Fibroblast of lung (primary cell): ENCODE measurements around the gene MBD4. TPM values are rescaled to one million over a fixed set of nuclear protein-coding genes. Genes with fewer than 3 reads are reported as not detected.

Source experiments
- DNase-seq, 2 donors: peaks; one replicate each; pipeline versions ENCODE4 v3.0.0 to v3.0.0-alpha.2; 2010; ENCODE audit warnings: low read depth in 2 of 2
- H2AFZ ChIP-seq: 2 replicates; pipeline ENCODE4 v1.5.1; 2012; ENCODE audit warnings: low read length, control low read depth, inconsistent platforms
- H3K27ac ChIP-seq: 2 replicates; pipeline ENCODE4 v1.5.1; 2011; ENCODE audit warnings: low read length, control low read depth; ENCODE audit not compliant: insufficient read depth
- H3K27me3 ChIP-seq: 2 replicates; pipeline ENCODE4 v1.5.1; 2011; ENCODE audit warnings: mild to moderate bottlenecking, low read length; ENCODE audit not compliant: control insufficient read depth, insufficient read depth
- H3K36me3 ChIP-seq: 2 replicates; pipeline ENCODE4 v1.5.1; 2011; ENCODE audit warnings: low read length; ENCODE audit not compliant: control insufficient read depth, insufficient read depth
- H3K4me1 ChIP-seq: 2 replicates; pipeline ENCODE4 v1.5.1; 2011; ENCODE audit warnings: low read length; ENCODE audit not compliant: control insufficient read depth, insufficient read depth; ENCODE audit errors: extremely low read depth
- H3K4me2 ChIP-seq: 2 replicates; pipeline ENCODE4 v1.5.1; 2011; ENCODE audit warnings: low read length, control low read depth; ENCODE audit not compliant: insufficient read depth; ENCODE audit errors: extremely low read depth
- H3K4me3 ChIP-seq, 4 experiments: fragments of 200-600 bp in 1 of 4; sonication (generic) in 1 of 4; replicated peaks in 1 of 4; 2 replicates each; pipeline ENCODE4 v1.5.1; 2011 to 2016; ENCODE audit warnings: low read length in 4 of 4, low read depth in 3 of 4, mild to moderate bottlenecking in 3 of 4, control low read depth in 2 of 4, inconsistent platforms in 1 of 4, mixed read lengths in 1 of 4; ENCODE audit not compliant: insufficient read depth in 1 of 4; ENCODE audit errors: control extremely low read depth in 1 of 4
- H3K79me2 ChIP-seq: 2 replicates; pipeline ENCODE4 v1.5.1; 2012; ENCODE audit warnings: mild to moderate bottlenecking, low read length, inconsistent platforms; ENCODE audit not compliant: control insufficient read depth, insufficient read depth
- H3K9ac ChIP-seq: 2 replicates; pipeline ENCODE4 v1.5.1; 2011; ENCODE audit warnings: mild to moderate bottlenecking, low read length, control low read depth; ENCODE audit not compliant: insufficient read depth
- H3K9me3 ChIP-seq: 2 replicates; pipeline ENCODE4 v1.5.1; 2012; ENCODE audit warnings: low read depth, low read length; ENCODE audit not compliant: control insufficient read depth, insufficient read depth
- H4K20me1 ChIP-seq: 2 replicates; pipeline ENCODE4 v1.5.1; 2011; ENCODE audit warnings: low read length; ENCODE audit not compliant: control insufficient read depth, insufficient read depth; ENCODE audit errors: extremely low read depth
- EZH2 ChIP-seq: IDR thresholded peaks from 2 replicates; pipeline ENCODE4 v1.5.1; 2012; ENCODE audit warnings: low read length, control low read depth, mild to moderate bottlenecking; ENCODE audit errors: missing control alignments
- polyA plus RNA-seq, 2 donors: library from polyadenylated mRNA; depleted of rRNA in 1 of 2; stranded (reverse) in 1 of 2; unstranded in 1 of 2; fragments of >200 nt; gene quantifications; 2 replicates each; pipeline ENCODE4 v1.2.1, GENCODE V29; 2011 to 2012; ENCODE audit warnings: missing spikeins in 1 of 2
- total RNA-seq: library from RNA; depleted of rRNA; stranded (reverse); fragments of >200 nt; gene quantifications from 2 replicates; pipeline ENCODE4 v1.2.1, GENCODE V29; 2014
- TF ChIP-seq, protein P1 (sequence below), 2 donors: IDR thresholded peaks in 1 of 2; conservative IDR thresholded peaks in 1 of 2; 1 replicate in 1 of 2; 2 replicates in 1 of 2; pipeline ENCODE4 v1.5.1; 2011 to 2012; ENCODE audit warnings: low read length in 2 of 2, control low read depth in 1 of 2, inconsistent platforms in 1 of 2, low read depth in 1 of 2, mild to moderate bottlenecking in 1 of 2

Gene MBD4
- total and polyA plus RNA-seq, 2 donors (not counting 1 experiment from before 2014, with no cell fraction given) = 27.4 to 35.5 TPM

DNA sequence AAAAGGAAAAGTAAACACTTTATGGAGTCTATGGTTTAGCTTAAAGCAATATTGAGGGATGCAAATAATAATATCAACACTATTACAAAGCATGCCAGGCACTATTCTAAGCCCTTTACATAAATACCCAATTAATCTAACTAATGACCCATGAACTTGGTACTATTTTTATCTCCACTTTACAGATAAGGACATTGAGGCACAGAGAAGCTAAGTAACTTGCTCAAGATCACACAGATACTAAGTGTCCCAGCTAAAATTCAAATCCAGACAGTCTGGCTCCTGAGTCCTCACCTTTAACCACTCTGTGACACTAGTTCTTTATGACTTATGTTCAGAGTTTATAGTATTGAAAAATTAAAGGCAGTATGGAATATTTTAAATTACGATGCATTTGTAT, 5.6 kb downstream of the MBD4 start:
- H3K27ac ChIP-seq = no peak overlapping the region
- no peak overlapping the region for H3K9ac ChIP-seq
- no peak overlapping the region for H3K4me2 ChIP-seq
- H3K36me3 ChIP-seq = peaks cover 13% of the 10 kb centered on the region
- no peak overlapping the region for H2AFZ ChIP-seq
- no peaks in the 10 kb centered on the region for H3K9me3 ChIP-seq
- no peaks in the 10 kb centered on the region for H3K4me1 ChIP-seq
- H3K27me3 ChIP-seq = no peaks in the 10 kb centered on the region
- TF ChIP-seq EZH2 = no peak
- TF ChIP-seq, protein P1, sequence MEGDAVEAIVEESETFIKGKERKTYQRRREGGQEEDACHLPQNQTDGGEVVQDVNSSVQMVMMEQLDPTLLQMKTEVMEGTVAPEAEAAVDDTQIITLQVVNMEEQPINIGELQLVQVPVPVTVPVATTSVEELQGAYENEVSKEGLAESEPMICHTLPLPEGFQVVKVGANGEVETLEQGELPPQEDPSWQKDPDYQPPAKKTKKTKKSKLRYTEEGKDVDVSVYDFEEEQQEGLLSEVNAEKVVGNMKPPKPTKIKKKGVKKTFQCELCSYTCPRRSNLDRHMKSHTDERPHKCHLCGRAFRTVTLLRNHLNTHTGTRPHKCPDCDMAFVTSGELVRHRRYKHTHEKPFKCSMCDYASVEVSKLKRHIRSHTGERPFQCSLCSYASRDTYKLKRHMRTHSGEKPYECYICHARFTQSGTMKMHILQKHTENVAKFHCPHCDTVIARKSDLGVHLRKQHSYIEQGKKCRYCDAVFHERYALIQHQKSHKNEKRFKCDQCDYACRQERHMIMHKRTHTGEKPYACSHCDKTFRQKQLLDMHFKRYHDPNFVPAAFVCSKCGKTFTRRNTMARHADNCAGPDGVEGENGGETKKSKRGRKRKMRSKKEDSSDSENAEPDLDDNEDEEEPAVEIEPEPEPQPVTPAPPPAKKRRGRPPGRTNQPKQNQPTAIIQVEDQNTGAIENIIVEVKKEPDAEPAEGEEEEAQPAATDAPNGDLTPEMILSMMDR (conservative IDR thresholded peaks at IDR 0.05 in 1 of 2, IDR thresholded peaks at IDR 0.05 in 1 of 2; ENCODE audit: low read depth in 1 of 2, low read length in 2 of 2) = no peak
- no peak overlapping the region for H3K4me3 ChIP-seq
- no peaks in the 10 kb centered on the region for H4K20me1 ChIP-seq
- no peak for DNase-seq
- H3K79me2 ChIP-seq = peaks cover 10% of the 10 kb centered on the region

DNA sequence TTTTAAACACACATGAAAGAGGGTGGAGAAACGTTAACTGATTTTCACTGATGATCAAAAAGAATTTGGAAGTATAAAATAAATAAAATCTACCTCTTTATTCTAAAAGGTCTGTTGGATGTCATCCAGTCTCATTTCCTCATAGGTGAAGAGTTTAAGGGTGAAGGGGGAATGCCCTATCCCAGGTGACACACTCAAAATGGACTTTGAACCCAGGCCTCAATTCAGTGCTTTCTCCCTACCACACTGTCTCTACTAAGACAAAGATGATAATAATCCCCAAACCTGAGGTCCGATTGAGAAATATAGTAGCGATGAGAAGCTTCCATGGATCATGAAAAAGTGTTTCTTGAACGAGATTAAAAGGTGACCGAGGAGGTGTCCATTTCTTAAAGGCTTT, 6.2 kb downstream of the MBD4 start:
- H3K4me3 ChIP-seq = no peak overlapping the region
- H3K27me3 ChIP-seq = no peaks in the 10 kb centered on the region
- peaks cover 13% of the 10 kb centered on the region for H3K36me3 ChIP-seq
- no peak overlapping the region for H3K4me2 ChIP-seq
- no peak for DNase-seq
- no peak overlapping the region for H3K9ac ChIP-seq
- H3K4me1 ChIP-seq = peaks cover 2% of the 10 kb centered on the region
- no peaks in the 10 kb centered on the region for H4K20me1 ChIP-seq
- no peak overlapping the region for H2AFZ ChIP-seq
- TF ChIP-seq, protein P1 (conservative IDR thresholded peaks at IDR 0.05 in 1 of 2, IDR thresholded peaks at IDR 0.05 in 1 of 2; ENCODE audit: low read depth in 1 of 2, low read length in 2 of 2) = no peak
- TF ChIP-seq EZH2 = no peak
- peaks cover 5% of the 10 kb centered on the region for H3K79me2 ChIP-seq
- no peak overlapping the region for H3K27ac ChIP-seq
- no peaks in the 10 kb centered on the region for H3K9me3 ChIP-seq

DNA sequence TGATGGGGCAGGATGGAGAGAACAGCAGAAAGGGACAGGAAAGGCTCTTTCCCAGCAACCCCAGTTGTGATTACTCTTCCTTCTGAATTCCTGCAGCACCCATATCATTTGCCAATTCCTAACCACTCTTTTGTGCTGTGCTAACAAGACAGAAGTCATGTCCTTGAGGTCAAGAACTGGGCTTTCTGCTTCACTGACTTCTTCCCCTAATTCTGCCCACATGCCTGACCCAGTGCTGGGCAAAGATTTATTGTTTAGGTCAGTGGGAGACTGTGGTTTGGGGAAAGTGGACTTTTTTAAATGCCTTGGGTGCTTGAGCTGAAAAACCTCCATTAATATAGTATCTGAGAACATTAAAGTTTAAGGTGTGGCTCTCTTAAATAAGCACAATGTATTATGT, 7.1 kb downstream of the MBD4 start:
- TF ChIP-seq, protein P1 (conservative IDR thresholded peaks at IDR 0.05 in 1 of 2, IDR thresholded peaks at IDR 0.05 in 1 of 2; ENCODE audit: low read depth in 1 of 2, low read length in 2 of 2) = no peak
- TF ChIP-seq EZH2 = no peak
- Histone ChIP-seq H3K79me2 (peaks cover 2% of the 10 kb centered on the region), H3K27ac (no peak overlapping the region), H3K4me2 (no peak overlapping the region), H2AFZ (no peak overlapping the region), H4K20me1 (no peaks in the 10 kb centered on the region), H3K4me1 (peaks cover 2% of the 10 kb centered on the region), H3K9me3 (no peaks in the 10 kb centered on the region), H3K36me3 (peaks cover 13% of the 10 kb centered on the region), H3K4me3 (no peak overlapping the region), H3K9ac (no peak overlapping the region), H3K27me3 (no peaks in the 10 kb centered on the region)
- DNase-seq = no peak
